IPS DF 19.7 (cell line): Measurements from ENCODE around the gene DAP3.
A peak's percentile ranks its signal among the peaks of the same experiment; 100 is the strongest.
"Not testable (repeated sequence)": the region's sequence is repeated elsewhere in the genome, so short reads cannot be mapped to it uniquely, and the experiment has no call there.

Experiments
- DNase-seq: peaks from one replicate; pipeline ENCODE4 v3.0.0-alpha.2; 2013; ENCODE audit warnings: low read depth, low spot score

The DAP3 gene

DNA sequence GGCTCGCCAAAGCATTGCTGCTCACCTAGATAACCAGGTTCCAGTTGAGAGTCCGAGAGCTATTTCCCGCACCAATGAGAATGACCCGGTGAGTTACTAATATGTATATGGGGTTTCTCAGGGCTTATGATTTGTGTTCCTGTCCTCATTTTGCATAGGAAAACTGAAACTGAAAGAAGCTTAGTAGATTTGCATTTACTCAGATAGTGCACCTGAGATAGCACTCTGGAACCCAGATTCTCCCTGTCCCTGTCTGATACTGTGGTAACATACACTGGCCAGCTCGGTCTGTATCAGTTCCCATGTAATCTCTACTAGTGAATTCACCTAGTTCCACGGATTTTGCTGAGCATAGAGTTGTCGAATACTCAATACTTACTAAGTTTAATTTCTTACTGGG lies 28.1 kb downstream of the DAP3 start:
- no peak for DNase-seq

DNA sequence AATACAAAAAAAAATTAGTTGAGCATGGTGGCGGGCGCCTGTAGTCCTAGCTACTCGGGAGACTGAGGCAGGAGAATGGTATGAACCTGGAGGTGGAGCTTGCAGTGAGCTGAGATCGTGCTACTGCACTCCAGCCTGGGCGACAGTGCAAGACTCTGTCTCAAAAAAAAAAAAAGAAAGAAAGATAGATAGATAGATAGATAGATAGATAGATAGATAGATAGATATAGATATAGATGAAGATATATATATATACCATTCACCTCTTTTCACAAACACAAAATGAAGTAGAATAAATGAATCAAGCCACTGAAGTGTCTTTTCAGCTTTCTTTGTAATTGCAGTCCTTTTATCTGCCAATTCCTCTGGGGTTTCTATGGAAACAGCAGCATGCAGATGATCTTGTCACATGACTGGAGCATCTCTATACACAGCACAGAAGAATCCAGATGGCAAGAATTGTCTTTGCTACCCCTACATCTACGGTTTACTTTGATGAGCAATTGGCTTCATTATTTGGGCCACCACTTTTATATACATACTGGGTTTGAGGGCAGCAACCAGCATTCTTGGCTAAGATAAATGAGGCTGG lies 29.7 kb downstream of the DAP3 start:
- DNase-seq = not testable (repeated sequence)

DNA sequence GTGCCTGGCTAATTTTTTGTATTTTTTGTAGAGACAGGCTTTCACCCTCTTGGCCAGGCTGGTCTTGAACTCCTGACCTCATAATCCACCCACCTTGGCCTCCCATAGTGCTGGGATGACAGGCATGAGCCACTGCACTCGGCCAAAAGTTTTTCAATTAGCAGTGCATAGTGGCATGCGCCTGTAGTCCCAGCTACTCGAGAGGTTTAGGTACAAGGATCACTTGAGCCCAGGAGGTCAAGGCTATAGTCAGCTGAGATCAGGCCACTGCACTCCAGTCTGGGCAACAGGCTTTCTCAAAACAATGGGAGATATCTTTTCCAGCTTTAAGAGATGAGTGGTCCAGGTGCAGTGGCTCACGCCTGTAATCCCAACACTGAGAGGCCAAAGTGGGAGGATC lies 30.8 kb downstream of the DAP3 start:
- no peak for DNase-seq

DNA sequence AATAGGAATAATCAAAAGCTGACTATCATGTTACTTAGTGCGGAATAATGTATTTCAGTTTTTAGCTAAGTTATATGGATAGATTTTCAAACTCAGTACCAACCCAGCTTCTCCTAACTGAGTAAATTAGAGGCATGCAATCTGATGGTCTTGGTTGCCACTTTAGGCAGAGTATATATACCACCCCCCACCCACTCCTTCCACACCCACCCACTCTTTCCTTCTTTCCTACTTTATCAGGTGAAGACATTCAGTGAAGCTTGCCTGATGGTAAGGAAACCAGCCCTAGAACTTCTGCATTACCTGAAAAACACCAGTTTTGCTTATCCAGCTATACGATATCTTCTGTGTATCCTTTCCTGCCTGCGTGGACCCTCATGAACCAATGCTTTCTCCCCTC lies 36.3 kb downstream of the DAP3 start:
- DNase-seq = no peak

DNA sequence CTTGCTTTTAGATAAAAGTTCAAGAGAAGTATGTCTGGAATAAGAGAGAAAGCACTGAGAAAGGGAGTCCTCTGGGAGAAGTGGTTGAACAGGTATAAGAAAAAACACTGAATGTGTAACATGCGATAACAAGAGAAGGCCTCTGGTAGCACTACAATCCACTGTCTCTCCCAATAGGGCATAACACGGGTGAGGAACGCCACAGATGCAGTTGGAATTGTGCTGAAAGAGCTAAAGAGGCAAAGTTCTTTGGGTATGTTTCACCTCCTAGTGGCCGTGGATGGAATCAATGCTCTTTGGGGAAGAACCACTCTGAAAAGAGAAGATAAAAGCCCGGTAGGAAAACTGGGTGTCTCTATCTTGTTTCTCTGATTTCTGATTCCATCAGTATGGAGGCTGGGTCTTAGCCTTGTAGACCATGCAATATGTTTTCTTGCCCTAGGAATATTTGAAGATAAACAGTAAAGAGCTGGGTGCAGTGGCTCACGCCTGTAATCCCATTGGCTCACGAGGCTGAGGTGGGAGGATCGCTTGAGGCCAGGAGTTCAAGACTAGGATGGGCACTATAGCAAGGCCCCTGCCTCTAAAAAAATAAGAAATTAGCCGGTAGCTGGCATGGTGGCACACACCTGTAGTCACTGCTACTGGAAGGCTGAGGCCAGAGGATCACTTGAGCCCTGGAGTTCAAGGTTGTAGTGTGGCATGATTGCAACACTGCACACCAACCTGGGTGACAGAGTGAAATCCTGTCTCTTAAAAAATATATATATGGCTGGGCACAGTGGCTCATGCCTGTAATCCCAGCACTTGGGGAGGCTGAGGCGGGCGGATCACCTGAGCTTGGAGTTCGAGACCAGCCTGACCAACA lies 40.4 kb downstream of the DAP3 start:
- peak; percentile 60 for DNase-seq

DNA sequence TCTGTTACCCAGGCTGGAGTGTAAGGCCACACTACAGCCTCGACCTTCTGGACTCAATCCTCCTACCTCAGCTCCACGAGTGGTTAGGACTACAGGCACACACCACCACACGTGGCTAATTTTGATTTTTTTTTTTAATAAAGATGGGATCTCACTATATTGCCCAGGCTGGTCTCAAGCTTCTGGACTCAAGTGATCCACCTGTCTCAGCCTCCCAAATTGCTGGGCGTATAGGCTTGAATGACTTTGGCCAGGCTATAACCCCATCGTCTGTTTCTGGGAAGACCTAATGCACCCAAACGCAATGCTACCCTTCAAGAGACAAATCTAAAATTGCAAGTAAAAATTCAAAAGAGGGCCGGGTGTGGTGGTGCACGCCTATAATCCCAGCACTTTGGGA lies 52.1 kb downstream of the DAP3 start:
- DNase-seq = no peak

DNA sequence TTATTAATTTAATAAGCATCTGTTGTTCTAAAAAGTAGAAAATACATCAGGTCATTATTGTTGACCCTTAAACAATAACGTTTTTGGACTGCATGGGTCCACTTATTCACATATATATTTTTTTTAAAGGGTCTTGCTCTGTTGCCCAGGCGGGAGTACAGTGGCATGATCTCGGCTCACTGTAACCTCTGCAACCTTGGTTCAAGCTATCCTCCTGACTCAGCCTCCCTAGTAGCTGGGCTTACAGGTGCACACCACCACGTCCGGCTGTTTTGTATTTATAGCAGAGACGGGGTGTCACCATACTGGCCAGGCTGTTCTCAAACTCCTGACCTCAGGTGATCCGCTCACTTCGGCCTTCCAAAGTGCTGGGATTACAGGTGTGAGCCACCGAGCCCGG lies 53.0 kb downstream of the DAP3 start:
- no peak for DNase-seq

DNA sequence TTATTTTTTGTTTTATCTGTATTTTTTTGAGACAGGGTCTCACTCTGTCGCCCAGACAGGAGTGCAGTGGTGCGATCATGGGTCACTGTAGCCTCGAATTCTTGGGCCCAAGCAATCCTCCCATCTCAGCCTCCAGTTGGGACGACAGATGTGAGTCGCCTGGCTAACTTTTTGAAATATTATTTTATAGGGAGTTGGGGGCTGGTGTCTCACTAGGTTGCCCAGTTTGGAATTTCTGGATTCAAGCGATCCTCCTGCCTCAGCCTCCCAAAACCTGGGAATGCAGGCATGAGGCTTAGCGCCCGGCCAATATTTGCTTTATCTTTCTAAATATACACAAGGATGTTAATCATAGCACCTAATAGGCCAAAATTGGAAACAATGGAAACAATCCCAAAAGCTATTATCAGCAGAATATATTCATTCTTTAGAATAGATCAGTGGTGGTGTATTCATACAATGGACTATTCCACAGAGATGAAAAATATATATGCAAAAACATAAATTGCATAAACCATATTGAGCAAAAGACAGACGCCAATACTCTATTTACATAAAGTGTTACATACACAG lies 55.9 kb downstream of the DAP3 start:
- no peak for DNase-seq

DNA sequence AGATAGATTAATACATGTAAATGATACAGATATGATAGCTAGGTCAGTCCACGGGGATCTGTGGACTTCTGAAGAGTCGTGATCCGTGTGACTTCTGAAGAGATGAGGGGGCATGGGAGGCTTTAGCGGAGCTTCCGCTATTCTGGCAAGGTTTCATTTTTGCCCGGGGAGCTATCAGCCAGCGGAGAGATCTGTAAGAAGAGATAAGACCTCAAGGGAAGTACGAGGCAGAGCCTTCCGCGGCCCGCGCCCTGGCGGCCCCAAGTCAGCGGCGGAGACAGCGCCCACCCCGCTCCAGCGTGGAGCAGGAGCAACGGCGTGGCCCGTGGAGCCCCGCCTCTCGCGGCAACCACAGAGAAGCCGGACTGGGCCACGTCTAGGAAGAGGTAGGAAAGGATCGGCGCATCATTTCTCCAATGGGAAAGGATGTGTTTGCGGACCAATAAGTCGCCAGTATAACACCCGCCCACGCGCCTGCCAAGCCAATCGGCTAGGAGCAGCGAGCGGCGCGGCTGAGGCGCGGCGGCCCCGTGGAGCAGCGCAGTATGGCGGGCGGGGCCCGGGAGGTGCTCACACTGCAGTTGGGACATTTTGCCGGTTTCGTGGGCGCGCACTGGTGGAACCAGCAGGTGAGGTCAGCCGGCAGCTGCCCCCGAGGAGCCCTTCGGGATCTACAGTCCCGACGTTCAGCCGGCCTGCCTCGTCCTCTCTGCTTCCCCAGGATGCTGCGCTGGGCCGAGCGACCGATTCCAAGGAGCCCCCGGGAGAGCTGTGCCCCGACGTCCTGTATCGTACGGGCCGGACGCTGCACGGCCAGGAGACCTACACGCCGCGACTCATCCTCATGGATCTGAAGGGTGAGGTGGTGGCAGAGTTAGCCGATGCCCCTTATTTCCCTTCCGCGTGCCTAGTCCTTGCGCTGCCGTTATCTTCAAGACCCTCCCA lies 56.7 kb downstream of the DAP3 start:
- DNase-seq = peak; percentile 94

DNA sequence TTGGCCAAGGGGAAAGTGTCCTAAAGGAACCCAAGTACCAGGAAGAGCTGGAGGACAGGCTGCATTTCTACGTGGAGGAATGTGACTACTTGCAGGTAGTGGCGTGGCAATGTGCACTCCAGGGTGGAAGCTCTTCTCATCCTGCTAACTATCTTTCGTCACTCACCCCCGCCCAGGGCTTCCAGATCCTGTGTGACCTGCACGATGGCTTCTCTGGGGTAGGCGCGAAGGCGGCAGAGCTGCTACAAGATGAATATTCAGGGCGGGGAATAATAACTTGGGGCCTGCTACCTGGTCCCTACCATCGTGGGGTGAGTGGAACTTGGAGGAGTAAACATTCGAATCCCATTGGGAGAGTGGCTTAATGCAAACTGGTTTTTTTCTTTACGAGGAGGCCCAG lies 58.7 kb downstream of the DAP3 start:
- DNase-seq = not testable (repeated sequence)

DNA sequence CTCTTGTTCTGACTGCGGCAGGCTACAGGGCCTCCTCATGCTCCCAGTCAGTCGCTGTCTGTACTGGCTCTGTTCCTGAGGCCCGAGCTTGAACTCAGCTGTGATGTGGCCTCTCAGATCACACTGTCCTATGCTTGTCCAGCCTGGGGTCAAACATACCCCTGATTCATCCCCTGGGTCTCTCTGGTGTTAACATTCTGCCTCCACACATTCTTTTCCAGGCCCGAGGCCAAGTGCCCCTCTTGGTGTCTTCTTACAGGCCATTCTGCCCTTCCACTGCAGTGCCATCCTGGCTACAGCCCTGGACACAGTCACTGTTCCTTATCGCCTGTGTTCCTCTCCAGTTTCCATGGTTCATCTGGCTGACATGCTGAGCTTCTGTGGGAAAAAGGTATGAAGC lies 59.2 kb downstream of the DAP3 start:
- not testable (repeated sequence) for DNase-seq

DNA sequence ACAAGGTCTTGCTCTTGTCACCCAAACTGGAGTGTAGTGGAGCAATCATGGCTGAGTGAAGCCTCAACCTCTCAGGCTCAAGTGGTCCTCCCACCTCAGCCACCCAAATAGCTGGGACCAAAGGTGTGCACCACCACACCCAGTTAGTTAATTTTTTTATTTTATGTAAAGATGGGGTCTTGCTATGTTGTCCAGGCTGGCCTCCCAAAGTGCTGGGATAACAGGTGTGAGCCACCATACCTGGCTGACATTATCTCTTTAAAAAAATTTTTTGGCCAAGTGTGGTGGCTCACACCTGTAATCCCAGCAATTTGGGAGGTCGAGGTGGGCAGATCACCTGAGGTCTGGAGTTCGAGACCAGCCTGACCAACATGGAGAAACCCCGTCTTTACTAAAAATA lies 70.1 kb downstream of the DAP3 start:
- not testable (repeated sequence) for DNase-seq

DNA sequence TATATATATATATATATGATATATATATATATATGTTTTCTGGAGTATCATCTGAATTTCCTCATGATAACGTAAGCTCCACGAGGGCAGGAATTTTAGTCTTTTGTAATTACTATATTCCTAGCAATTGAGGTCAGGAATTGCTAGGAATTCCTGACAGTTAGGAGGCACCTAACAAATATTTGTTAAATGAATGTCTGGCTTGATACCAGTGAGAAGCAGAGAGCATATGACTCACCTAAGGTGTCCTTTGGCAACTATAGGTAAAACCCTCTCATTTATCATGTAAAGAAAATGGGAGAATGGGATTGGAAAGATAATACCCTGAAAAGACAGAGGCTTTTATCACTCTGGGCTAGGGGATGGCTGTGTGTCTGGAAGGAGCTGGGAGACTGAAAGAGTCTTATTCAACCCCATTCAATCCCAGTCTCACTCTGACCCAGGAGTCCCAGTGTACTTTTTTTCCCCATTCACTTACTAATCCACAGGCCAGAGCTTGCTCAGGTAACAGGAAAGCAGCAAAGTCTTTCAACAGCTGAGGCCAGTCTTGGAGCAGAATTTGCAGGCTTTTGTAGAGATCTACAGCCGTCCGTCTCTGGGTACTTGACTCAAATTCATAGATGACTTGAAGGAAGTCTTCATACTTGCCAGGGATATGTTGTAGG lies 71.2 kb downstream of the DAP3 start:
- DNase-seq = no peak

DNA sequence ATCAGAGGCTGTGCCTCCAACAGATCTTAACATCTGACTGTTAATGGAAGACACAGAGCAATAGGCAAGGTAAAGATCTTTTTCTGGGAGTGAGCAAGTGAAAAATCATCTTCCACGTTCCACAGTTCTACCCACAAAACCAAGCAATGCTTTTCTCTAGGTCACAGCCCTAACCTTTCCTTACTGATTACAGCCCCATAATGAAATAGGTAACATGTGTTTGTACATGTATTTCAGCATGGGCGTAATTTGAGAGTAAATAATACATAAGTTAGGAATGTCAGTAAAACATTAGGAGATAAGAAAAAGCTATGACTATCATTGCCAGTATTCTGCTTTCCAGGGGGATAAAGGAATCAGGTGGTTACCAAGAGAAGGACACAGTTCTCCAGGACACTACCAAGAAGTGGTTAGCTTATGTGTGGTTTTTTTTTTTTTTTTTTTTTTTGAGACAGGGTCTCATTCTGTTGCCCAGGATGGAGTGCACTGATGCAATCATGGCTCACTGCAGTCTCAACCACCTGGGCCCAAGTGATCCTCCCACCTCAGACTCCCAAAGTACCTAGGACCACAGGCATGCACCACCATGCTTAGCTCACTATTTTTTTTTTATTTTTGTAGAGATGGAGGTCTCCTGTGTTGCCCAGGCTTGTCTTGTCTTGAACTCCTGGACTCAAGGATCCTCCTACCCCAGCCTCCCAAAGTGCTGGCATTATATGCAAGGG lies 72.0 kb downstream of the DAP3 start:
- DNase-seq = no peak

DNA sequence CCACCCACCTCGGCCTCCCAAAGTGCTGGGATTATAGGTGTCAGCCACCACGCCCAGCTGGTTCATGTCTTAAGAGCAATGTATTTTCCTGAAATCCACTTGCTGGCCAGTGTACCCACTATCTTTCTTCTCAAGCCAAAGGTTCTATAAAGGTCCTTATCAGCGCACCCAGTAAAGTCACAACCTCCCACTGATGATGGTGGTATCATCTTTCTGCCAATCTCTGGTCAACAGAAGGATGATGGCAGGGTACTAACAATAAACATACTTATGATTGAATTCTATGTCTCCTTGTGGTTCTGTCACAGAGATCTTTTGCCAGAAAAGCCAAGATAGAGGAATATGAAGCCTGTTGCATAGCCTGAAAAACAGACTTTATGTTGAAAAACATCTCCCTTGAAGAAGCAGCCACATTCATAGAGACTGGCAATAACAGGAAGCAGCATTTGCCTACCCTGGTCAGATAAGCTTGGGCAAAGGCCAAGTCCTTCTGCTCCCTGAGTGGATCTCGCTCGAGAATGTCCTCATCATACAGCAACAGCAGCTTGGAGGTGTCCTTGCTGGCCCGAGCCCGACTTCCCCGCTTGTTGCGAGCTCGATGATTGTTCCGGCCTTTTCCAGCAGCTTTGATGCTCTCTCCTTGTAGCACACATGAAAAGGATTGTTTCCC lies 73.0 kb downstream of the DAP3 start:
- no peak for DNase-seq

DNA sequence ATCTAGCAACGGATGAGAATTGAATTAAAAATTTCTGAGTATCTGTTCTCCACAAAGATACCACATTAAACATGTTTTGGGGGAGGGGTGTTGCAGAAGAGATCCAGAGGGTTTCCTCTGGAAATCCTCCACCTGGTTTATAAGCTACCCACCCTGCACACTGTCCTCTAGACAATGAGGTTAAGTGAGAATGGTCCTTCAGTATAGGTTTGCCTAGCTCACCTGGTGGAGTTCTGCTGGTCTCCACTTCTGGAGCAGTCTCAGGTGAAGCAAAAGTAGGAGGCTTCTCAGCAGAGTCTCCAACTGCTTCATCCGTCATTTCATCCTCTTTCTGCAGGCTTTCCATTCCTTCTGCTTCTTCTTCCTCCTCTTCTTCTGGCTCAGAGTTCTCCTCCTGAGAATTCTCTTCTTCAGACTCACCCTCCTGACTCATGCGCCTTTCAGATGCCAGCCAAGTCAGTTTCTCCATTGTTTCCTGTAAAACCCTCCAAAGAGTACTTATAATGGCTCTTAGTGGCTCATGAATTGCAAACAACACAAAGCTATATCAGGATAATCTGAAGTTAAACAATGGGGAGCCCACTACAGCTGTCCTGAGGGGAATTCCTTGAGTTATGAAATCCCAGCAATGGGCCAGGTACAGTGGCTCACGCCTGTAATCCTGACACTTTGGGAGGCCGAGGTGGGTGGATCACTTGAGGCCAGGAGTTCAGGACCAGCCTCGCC lies 74.4 kb downstream of the DAP3 start:
- DNase-seq = not testable (repeated sequence)

DNA sequence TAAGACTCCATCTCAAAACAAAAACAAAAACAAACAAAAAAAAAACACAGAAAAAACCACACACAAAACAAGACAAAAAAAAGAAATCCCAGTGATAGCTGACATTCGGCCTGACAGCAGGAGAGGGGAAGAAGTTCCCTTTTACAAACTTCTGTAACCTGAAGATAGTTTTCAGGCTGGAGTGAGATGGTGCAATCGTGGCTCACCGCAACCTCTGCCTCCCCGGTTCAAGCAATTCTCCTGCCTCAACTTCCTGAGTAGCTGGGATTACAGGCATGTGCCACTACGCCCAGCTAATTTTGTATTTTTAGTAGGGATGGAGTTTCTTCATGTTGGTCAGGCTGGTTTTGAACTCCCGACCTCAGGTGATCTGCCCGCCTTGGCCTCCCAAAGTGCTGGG lies 75.1 kb downstream of the DAP3 start:
- DNase-seq = not testable (repeated sequence)

DNA sequence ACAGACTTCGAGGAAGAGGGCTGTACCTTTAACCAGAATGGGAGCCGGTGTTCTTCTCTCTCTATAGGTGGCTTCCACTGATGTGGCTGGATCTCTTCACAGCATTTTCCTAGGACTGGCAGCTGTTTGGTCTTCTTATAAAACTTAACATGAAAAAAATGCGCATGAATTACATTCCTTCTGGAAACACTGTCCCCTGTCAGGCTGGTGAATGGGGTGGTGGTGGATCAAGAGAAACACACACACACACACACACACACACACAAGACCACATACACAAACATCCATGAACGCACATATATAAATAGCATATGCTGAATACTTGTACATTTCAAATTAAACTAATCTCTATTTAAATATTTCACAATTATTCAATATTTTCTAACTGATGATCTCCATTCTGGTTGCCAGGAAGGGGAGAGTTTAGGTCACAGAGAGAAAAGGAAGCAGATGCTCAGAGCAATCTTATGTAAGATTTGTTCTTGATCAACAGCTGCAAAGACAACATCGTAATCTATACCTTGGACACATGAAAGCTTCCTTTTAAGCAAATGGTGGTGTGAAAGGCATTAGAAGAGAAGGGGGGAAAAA lies 78.6 kb downstream of the DAP3 start:
- not testable (repeated sequence) for DNase-seq

DNA sequence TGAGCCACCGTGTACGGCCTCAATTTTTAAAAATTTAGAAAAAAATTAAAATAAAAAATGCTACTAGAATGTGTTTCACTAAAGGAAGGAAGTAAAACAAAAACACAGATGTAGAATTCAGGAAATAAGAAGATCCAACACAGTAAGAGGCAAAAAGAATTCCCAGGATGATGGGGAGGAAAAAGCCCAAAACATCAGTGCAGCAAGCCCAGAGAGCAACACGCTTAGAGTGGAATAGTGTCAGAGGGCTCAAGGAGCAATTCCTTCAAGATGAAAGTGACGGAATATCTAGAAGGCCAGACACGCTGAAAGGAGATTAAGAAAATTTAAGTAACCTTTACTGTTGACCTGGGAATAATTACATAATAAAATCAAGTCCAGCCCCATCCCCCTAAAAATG lies 80.4 kb downstream of the DAP3 start:
- no peak for DNase-seq
